ENCODE data around the gene RPL32.
"Not testable (repeated sequence)": the region's sequence is repeated elsewhere in the genome, so short reads cannot be mapped to it uniquely, and the experiment has no call there.

RPL32 gene

DNA sequence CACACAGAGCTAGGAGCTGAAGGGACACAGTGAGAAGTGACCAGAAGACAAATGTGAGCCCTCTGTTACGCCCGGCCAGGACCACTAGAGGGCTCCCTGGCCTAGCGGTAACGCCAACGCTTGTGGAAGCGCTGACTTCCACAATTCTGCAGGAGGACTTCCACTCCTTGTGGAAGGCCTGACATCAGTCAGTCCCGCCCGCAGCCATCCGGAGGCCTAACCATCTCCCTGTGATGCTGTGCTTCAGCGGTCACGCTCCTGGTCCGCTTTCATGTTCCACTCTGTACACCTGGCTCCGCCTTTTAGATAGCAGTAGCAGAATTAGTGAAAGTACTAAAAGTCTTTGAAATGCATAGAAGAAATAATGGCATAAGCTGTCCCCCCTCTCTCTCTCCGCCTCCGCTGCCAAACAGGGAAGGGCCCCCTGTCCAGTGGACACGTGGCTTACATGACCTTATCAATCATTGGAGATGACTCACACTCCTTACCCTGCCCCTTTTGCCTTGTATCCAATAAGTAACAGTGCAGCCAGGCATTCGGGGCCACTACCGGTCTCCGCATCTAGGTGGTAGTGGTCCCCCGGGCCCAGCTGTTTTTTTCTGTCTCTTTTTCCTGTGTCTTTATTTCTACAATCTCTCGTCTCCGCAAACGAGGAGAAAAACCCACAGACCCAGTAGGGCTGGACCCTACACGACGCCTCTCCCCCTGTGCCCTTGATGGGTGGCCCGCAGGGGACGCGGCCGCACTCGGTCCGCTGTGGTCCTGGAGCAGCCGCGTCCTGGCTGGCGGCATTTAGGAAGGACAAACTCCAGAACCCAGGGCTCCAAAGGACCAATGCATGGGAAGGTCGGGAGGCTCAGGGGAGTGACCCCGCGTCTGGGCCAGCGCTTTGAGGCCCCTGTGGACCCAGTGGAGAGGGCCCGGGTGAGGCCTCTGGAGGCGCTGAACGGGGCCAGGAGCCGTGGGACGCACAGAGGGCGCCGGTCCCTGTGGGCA, 27.0 kb upstream of the RPL32 start:
- peak; percentile 61 for DNase-seq (ENCODE audit: low read depth)

GRCh38 chr3:12866836-12867235, 25.5 kb upstream of the RPL32 start:
- DNase-seq (ENCODE audit: low read depth) = no peak

DNA sequence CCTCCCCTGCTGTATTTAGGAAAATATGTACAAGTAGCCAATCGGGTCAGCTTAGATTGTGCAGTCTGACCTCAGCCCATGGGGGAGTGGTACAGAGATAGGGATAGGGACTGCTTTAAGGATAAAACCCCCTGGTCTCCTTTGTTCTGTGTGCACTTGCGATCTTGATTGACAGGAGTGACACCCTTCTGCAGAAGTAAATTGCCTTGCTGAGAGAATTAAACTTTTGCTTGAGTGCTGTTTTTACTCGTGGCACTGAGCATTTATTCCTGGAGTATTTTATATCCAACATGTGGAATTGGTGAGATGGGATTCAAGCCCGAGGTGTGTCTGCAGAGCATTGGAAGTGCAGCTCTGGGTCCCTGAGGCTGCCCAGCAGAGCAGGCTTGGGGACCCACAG, 23.9 kb upstream of the RPL32 start:
- no peak for DNase-seq (ENCODE audit: low read depth)

- no peak for DNase-seq (ENCODE audit: low read depth)
These were observed 21.0 kb upstream of the RPL32 start for GRCh38 chr3:12862387-12862786.

DNA sequence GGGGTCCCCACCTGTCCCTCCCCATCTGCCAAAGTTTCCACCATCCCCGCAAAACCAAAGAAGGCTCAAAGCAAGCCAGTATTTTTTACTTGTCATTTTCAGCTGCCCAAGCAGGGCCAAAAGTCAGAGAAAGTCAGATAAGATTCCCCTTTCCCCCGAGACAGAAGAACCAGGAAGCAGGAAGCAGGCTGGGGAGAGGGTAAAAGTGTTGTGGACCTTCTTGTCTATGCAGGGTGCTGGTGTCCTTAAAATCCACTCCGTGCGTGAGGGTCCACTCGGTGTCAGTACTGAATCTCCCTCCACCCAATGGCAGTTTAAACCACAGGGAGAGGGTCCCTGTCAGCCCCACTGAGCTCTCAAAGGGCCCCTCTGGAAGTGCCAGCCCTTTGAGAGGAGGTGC, 20.2 kb upstream of the RPL32 start:
- DNase-seq (ENCODE audit: low read depth) = no peak

GRCh38 chr3:12859840-12860239, 18.5 kb upstream of the RPL32 start:
- no peak for DNase-seq (ENCODE audit: low read depth)

GRCh38 chr3:12856626-12857025, 15.3 kb upstream of the RPL32 start:
- DNase-seq (ENCODE audit: low read depth) = no peak

GRCh38 chr3:12854565-12854964, 13.2 kb upstream of the RPL32 start:
- no peak for DNase-seq (ENCODE audit: low read depth)

DNA sequence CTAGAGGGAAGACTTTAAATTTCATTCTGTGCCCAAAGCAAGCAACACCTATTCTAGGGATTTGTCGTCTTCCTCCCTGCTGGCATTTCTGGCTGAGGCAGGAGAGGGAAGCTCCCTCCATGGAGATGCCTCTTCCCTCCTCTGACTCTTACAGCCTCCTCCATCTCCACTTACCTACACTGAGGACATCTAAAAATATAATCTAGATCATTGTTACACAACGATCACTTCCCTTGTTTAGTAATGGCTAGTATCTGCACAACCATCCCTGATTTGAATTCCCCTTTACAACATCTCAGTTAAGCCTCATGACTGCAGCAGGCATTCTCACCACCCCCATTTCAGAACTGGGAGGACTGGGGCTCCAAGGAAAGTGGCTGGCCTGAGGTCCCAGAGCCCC, 12.5 kb upstream of the RPL32 start:
- DNase-seq (ENCODE audit: low read depth) = not testable (repeated sequence)

- DNase-seq (ENCODE audit: low read depth) = no peak
These were observed 10.8 kb upstream of the RPL32 start for GRCh38 chr3:12852201-12852600.

DNA sequence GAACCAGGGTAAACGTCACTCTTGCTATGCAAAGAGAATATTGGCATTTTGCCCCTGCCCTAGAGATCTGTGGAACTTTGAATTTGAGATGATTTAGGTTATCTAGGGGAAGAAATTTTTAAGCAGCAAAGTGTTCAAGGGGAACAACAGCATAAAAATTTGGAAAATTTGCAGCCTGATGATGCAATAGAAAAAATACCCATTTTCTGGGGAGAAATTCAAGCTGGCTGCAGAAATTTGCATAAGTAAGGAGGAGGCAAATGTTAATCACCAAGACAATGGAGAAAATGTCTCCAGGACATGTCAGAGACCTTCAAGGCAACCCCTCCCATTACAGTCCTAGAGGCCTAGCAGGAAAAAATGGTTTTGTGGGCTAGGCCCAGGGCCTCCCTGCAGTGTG, 4.4 kb upstream of the RPL32 start:
- no peak for DNase-seq (ENCODE audit: low read depth)

- DNase-seq (ENCODE audit: low read depth) = no peak
These were observed 1.1 kb upstream of the RPL32 start for GRCh38 chr3:12842469-12842868.

DNA sequence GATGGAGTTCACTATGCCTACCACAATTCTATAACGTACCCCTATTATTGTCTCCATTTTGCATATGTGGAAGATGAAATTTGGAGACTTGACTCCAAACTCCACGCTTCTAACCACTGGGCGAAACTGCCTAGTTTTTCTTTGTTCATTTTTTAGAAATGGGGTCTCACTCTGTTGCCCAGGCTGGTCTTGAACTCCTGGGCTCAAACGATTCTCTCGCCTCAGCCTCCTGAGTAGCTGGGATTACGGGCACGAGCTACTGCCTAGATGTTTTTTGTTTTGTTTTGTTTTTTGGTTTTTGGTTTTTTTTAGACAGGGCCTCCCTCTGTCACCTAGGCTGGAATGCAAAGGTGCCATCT, 584 bp upstream of the RPL32 start:
- no peak for DNase-seq (ENCODE audit: low read depth)

DNA sequence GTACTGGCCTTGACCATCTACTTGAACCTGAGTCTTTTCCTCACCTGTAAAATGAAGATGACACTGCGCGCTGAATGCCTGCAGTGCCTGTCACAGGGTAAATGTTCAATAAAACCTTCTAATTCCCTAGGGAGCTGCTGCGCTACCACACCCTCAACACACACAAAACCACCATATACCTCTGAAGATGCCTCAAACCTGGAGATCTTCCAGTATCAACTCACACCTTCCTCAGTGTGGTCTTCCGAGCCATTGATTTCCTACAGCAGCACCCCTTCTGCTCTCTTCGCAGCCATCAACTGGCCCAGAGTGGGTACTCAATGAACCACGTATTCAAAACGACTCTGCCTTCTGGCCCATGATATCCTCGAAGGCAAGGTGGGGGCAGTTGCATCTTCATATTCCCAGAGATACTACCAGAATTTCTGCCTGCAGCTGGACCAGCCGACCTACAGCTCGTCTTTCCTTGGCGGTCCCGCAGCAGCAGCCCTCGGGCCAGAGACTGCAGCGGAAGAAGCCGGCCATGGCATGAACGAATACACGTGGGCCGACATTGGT, 695 bp downstream of the RPL32 start:
- DNase-seq (ENCODE audit: low read depth) = no peak

GRCh38 chr3:12840148-12840547, 1.2 kb downstream of the RPL32 start:
- DNase-seq (ENCODE audit: low read depth) = not testable (repeated sequence)

DNA sequence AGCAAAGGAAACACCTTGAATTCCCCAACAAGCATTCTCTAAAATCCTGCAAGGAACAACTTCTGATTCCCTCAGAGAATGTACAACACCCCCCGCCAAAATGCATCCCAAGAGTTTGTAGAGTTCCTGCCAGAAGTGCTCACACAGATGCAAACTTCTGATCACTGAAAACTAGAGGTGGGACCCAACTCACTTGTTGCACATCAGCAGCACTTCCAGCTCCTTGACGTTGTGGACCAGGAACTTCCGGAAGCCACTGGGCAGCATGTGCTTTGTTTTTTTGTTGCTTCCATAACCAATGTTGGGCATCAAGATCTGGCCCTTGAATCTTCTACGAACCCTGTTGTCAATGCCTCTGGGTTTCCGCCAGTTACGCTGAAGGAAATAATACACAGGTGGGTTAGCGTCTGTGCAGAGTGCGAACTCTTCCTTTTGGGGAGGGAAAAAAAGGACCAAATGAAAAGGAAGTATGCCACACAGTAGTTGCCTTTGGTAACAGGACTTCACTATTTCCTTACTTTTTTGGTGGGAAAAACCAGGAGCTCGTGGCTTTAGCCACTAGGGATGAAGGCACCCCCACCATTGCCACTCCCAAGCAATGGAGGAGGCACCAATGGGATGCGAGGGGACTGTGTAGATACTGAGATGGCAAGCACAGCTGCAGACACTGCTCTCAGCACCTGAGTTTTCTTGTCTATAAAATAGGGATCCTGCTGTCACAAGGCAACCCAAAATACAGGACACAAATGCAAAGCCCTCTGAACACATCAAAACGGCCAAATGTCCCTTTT, 2.0 kb downstream of the RPL32 start:
- DNase-seq (ENCODE audit: low read depth) = no peak

GRCh38 chr3:12838179-12838965, 3.0 kb downstream of the RPL32 start:
- no peak for DNase-seq (ENCODE audit: low read depth)

DNA sequence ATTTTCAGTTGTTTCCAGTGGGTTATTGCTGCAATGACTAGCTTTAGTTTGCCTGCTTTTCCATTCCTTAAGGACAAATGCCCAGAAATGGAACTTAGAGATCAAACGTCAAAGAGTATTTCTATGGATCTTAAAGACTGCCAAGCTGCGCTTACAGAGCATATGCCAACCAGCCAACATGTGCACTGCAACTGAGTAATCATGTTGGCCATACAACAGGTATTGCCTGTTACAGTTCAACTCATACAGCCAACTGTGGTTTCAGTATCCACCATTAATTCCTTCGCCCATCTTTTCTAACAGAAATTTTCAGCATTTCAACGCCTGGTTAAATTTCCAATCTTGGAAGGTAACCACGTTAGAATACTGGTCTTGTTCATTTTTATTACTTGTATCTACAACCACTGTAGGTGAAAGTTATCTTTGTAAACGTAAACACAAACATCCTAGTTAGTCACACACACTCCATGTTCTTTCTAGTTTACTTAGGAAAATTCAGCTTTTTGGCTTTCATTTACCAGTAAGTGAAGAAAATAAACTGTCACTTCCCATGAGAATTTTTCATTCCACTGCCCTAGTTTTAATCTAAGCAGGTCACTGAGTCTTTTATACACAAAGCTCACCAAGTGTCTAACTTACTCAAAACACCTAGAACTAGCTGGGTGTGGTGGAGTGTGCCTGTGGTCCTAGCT, 3.9 kb downstream of the RPL32 start:
- no peak for DNase-seq (ENCODE audit: low read depth)

DNA sequence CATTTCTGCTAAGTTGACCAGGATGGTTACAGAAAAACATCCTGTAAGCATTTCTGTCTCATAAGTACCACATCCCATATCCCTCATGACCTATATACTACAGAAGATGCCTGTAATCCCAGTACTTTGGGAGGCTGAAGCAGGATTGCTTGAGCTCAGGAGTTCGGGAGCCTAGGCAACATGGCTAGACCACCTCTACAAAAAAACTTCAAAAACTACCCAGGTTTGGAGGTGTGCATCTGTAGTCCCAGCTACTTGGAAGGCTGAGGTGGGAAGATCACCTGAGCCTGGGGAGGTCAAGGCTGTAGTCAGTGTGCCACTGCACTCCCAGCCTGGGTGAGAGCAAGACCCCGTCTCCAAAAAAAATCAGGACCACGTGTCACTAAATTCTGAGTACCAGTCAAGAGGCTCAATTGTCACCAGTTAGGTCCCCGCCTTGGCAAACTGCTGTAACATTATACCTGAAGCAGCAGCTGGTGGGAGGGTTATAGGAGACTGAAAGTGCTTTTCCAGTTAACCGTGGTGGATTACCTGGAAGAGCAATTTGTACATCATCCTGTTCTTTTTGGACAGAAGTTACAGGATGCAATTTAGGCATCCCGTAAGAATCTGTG, 6.2 kb downstream of the RPL32 start:
- DNase-seq (ENCODE audit: low read depth) = no peak

DNA sequence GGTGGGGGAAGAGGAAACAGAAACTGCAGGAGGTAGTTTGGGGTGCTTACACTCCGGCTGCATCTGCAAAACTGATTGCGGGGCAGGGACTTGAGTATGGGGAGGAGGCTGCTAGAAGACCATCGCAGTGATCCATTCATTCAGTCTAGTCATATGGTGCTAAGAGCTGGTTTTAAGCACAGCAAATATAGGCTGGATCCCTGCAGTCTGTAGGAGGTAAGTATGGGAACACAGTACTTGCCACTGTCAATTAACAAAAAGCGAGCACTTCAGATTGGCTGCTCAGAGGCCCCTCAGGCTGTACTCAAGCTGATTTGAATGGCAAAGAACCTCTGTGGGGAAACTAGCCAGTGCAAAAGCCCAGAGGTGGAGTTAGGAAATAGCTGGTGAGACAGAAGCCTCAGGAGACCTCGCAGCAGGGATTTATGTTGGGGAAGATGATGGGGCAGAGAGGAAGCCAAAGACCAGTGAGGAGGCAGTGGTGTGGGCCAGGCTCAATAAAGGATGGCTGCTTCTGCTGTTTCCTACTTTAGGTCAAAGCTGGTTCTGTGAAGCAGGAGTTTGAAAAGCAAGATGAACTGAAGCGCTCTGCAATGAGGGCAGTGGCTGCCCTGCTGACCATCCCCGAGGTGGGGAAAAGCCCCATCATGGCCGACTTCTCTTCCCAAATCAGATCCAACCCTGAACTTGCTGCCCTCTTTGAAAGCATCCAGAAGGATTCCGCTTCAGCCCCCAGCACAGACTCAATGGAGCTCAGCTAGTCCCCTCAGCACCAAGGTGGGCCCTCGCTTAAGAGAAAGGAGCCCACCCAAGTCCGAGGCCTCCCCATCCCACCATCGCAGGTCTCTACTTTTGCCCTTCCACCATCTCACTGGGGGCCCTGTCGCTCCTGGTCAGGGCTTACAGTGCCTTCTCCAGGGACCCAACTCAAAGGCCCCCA, 7.9 kb downstream of the RPL32 start:
- DNase-seq (ENCODE audit: low read depth) = no peak

Measured in GM04504 (cell line).